Spinal cord (tissue), 10 donors: Measurements from ENCODE around the gene PGAP6. TPM values are rescaled to one million over a fixed set of nuclear protein-coding genes. Genes with fewer than 3 reads are reported as not detected.
"Not testable (repeated sequence)": the region's sequence is repeated elsewhere in the genome, so short reads cannot be mapped to it uniquely, and the experiment has no call there.

Source experiments
- DNase-seq, 6 donors: peaks; one replicate each; pipeline versions ENCODE4 v3.0.0 to v3.0.0-alpha.2; 2013 to 2015; ENCODE audit warnings: low spot score in 6 of 6, low read depth in 4 of 6
- H3K27ac ChIP-seq: one replicate; pipeline ENCODE4 v1.5.1; 2013; ENCODE audit warnings: low read depth, low read length, control low read depth
- H3K27me3 ChIP-seq: one replicate; pipeline ENCODE4 v1.6.1; 2013; ENCODE audit warnings: low read length; ENCODE audit not compliant: control insufficient read depth, insufficient read depth
- H3K36me3 ChIP-seq: one replicate; pipeline ENCODE4 v1.6.1; 2013; ENCODE audit warnings: low read length; ENCODE audit not compliant: control insufficient read depth, insufficient read depth
- H3K4me1 ChIP-seq: one replicate; pipeline ENCODE4 v1.6.1; 2013; ENCODE audit warnings: low read length; ENCODE audit not compliant: control insufficient read depth, insufficient read depth
- H3K4me3 ChIP-seq: one replicate; pipeline ENCODE4 v1.5.1; 2013; ENCODE audit warnings: low read depth, low read length, control low read depth
- H3K9me3 ChIP-seq: one replicate; pipeline ENCODE4 v1.6.1; 2013; ENCODE audit warnings: low read length; ENCODE audit not compliant: control insufficient read depth, insufficient read depth
- WGBS: methylation state at CpG from one replicate; pipeline ENCODE4 v1.1.5; 2013; ENCODE audit warnings: missing lambda C conversion rate; ENCODE audit not compliant: insufficient coverage; 5-methylcytosine and 5-hydroxymethylcytosine counted together
- polyA plus RNA-seq, 2 donors: library from polyadenylated mRNA; unstranded; fragments of 120-200 nt; gene quantifications; one replicate each; pipeline ENCODE4 v1.2.1, GENCODE V29; 2013; ENCODE audit not compliant: insufficient read length in 2 of 2
- total RNA-seq, 2 donors: library from RNA; depleted of rRNA in 1 of 2; stranded (reverse); fragments of 120-200 nt in 1 of 2; fragments of >200 nt in 1 of 2; gene quantifications; one replicate each; pipeline versions ENCODE4 v1.2.3 to v1.2.4, GENCODE V29; 2013 to 2014
- donor health status: healthy.

Gene PGAP6
- total and polyA plus RNA-seq, 4 donors, result 17.3 to 70.3 (median 46.2) TPM

- H3K36me3 ChIP-seq, result peaks cover 13% of the 10 kb centered on the region
- H3K4me1 ChIP-seq, result peaks cover 21% of the 10 kb centered on the region
- not testable (repeated sequence) for H3K4me3 ChIP-seq, H3K27me3 ChIP-seq, DNase-seq, H3K27ac ChIP-seq, H3K9me3 ChIP-seq
- WGBS, result 93% methylated on average over 7 of the region's 11 CpGs
Measured at GRCh38 chr16:334861-335632, 46.7 kb downstream of the PGAP6 start.

DNA sequence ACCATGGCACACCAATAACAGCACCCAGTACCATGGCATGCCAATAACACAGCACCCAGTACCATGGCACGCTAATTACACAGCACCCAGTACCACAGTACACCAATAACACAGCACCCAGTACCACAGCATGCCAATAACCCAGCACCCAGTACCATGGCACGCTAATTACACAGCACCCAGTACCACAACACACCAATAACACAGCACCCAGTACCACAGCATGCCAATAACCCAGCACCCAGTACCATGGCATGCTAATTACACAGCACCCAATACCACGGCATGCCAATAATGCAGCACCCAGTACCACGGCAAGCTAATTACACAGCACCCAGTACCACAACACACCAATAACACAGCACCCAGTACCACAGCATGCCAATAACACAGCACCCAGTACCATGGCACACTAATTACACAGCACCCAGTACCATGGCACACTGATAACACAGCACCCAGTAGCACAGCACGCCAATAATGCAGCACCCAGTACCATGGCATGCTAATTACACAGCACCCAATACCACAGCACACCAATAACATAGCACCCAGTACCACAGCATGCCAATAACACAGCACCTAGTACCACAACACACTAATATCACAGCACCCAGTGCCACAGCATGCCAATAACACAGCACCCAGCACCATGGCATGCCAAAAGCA lies 47.5 kb downstream of the PGAP6 start:
- Histone ChIP-seq H3K36me3 (peaks cover 12% of the 10 kb centered on the region), H3K4me1 (peaks cover 21% of the 10 kb centered on the region)
- 100% methylated on average over 5 of the region's 5 CpGs for WGBS
- not testable (repeated sequence) for DNase-seq, H3K4me3 ChIP-seq, H3K27ac ChIP-seq, H3K27me3 ChIP-seq, H3K9me3 ChIP-seq

DNA sequence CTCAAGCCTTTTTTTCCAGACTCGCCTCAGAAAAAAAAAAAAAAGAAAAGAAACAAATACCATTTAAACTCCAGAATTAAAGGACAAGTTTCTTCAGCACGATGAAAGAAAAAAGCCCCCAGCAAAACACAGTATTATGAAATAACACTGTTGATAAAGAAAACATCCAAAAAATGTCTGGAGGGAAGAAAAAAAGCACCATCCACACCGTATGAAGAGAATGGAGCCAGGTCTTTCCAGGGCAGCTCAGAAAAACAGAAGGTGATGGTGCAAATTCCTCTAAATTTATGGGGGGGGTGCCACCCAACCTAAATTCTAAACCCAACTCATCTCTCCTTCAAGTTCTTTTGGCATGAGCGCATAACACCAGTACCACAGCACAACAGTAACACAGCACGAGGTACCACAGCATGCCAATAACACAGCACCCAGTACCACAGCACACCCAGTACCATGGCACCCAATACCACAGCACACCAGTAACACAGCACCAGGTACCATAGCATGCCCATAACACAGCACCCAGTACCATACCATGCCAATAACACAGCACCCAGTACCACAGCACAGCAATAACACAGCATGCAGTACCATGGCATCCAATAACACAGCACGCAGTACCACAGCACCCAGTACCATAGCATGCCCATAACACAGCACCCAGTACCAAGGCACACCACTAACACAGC lies 48.2 kb downstream of the PGAP6 start:
- Histone ChIP-seq H3K27ac (no peak overlapping the region), H3K9me3 (no peaks in the 10 kb centered on the region), H3K36me3 (peaks cover 12% of the 10 kb centered on the region), H3K4me1 (peaks cover 22% of the 10 kb centered on the region), H3K4me3 (no peak overlapping the region), H3K27me3 (no peaks in the 10 kb centered on the region)
- no peak for DNase-seq
- 96% methylated on average over 3 of the region's 6 CpGs for WGBS

GRCh38 chr16:331181-331814 lies 50.5 kb downstream of the PGAP6 start:
- not testable (repeated sequence) for H3K9me3 ChIP-seq, H3K36me3 ChIP-seq, H3K27ac ChIP-seq, H3K27me3 ChIP-seq, H3K4me3 ChIP-seq, DNase-seq
- H3K4me1 ChIP-seq, result peaks cover 28% of the 10 kb centered on the region
- WGBS, result 72% methylated on average over 4 of the region's 6 CpGs

GRCh38 chr16:330741-331140 lies 51.0 kb downstream of the PGAP6 start:
- Histone ChIP-seq H3K27me3 (no peaks in the 10 kb centered on the region), H3K27ac (peak overlapping the region; percentile 3), H3K4me1 (peaks cover 28% of the 10 kb centered on the region), H3K9me3 (no peaks in the 10 kb centered on the region), H3K36me3 (peaks cover 5% of the 10 kb centered on the region), H3K4me3 (no peak overlapping the region)
- peak in 1 of 6 donors; percentile 33 for DNase-seq
- WGBS, result 46% methylated on average over 1 of the region's 2 CpGs

DNA sequence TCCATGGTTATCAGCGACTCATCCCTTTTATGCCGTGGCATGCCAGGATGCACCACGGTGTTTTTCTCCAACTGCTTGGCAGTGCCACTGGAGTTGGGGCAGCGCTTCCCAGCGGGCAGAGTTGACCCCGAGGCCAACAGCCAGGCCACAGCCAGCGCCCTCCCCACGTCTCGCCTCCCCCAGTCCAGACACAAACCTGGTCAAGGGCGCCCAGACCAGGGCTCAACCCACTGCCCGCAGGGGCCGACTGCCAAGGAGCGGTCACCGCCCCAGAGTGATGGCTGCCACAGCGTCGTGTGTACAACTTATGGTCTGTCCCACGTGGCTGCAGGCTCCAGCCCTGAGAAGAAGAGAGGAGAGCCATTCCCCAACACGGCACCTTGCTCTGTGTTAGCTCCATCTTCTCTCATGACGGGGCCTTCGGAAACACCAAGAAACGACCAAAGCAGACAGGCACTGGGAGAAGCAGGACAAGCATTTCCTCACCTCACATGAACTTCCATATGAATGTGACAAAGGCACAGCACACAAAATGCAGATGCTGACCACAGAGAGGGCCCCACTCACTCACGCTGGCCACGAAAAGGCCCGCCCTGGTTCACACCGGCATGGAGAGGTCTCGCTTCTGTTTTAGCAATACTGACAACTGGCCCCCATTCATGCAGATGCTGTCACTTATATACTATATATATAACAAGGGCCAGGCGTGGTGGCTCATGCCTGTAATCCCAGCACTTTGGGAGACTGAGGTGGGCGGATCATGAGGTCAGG lies 56.2 kb downstream of the PGAP6 start:
- H3K27ac ChIP-seq, result no peak overlapping the region

DNA sequence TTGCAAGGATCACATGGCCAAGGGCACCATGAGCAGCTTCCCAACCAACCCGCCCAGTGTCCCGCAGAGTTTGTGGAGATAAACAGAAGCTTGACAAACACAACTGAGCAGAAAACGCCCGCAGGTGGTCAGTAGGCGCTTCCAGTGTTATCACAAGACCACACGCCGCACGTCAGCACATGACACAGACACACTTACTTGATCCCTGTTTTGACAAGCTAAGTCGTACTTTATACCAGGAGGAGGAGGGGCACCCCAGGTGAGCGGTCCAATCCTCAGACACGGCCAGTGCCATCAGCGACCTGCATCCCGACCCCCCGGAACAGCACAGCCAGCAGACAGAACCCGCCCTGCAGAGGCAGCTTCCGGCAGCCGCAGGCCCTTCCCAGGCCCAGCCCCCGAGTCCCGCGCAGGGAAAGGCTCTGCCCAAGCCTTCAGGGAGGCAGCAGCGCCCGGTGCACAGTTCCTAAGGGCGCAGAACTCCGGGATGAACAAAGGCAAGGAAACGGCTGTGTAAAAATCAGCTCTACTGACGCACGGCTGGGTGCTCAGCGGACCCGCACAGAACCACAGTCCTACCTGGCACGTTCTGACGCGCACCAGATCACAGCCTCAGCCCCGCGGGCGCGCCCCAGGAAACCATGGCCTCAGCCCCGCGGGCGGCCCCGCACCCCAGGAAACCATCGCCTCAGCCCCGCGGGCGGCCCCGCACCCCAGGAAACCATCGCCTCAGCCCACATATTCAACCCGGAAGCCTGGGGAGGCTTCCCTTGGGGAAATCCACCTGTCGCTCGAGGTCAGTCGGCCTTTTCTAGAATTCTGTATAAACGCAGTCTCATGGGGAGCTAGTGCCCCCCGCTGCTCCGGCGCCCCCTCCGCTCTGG lies 57.1 kb downstream of the PGAP6 start:
- H3K27ac ChIP-seq, result no peak overlapping the region
- H3K9me3 ChIP-seq, result no peaks in the 10 kb centered on the region
- WGBS, result 62% methylated on average over 51 of the region's 55 CpGs
- H3K4me1 ChIP-seq, result peaks cover 18% of the 10 kb centered on the region
- no peak for DNase-seq
- H3K27me3 ChIP-seq, result no peaks in the 10 kb centered on the region
- H3K4me3 ChIP-seq, result no peak overlapping the region
- peaks cover 26% of the 10 kb centered on the region for H3K36me3 ChIP-seq

More for the DNA sequence above, 56.2 kb downstream of the PGAP6 start:
- H3K4me3 ChIP-seq, result no peak overlapping the region
- H3K36me3 ChIP-seq, result peaks cover 26% of the 10 kb centered on the region
- H3K4me1 ChIP-seq, result peaks cover 18% of the 10 kb centered on the region
- H3K9me3 ChIP-seq, result no peaks in the 10 kb centered on the region
- no peaks in the 10 kb centered on the region for H3K27me3 ChIP-seq
- no peak for DNase-seq
- WGBS, result 91% methylated on average over 20 of the region's 28 CpGs

DNA sequence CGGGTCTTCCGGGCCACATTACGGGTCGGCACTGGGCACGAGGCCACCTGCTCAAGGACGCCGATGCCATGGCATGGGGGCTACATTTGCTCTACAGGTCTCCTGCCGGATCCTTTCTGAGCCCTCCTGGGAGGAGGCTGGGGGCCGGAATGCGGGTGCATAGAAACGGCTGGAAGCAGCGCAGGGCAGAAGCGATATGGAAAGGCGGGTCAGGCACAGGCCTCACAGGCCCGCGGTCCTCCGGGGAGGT lies 57.7 kb downstream of the PGAP6 start:
- Histone ChIP-seq H3K27ac (no peak overlapping the region), H3K9me3 (no peaks in the 10 kb centered on the region), H3K27me3 (no peaks in the 10 kb centered on the region), H3K4me1 (peaks cover 18% of the 10 kb centered on the region), H3K36me3 (peaks cover 31% of the 10 kb centered on the region), H3K4me3 (no peak overlapping the region)
- 83% methylated on average over 17 of the region's 17 CpGs for WGBS
- no peak for DNase-seq
